HEK293T (cell line): ENCODE measurements around the gene RNF213.

Source experiments
- CTCF ChIA-PET: fragments of 350-600 bp; formaldehyde crosslinking; extraction: SDS; loops from one replicate; lab custom pipeline; 2021; ENCODE audit warnings: antibody characterized with exemption, inconsistent platforms; lab: Yijun Ruan, JAX
- POLR2A ChIA-PET: fragments of 350-600 bp; formaldehyde crosslinking; extraction: SDS; loops from one replicate; lab custom pipeline; 2020; ENCODE audit warnings: antibody characterized with exemption, inconsistent platforms; lab: Yijun Ruan, JAX
- DNase-seq: peaks from one replicate; pipeline ENCODE4 v3.0.0; 2012; ENCODE audit warnings: mixed read lengths; ENCODE audit errors: extremely low spot score
- ARNT ChIP-seq: fragments of 450-650 bp; IDR thresholded peaks from 2 replicates; pipeline ENCODE4 v1.6.1; 2017; ENCODE audit warnings: mild to moderate bottlenecking
- BHLHE40 ChIP-seq: fragments of 450-650 bp; IDR thresholded peaks from 2 replicates; pipeline ENCODE4 v1.6.1; 2016; ENCODE audit warnings: mild to moderate bottlenecking, moderate library complexity, borderline replicate concordance
- CTBP1 ChIP-seq: fragments of 450-650 bp; IDR thresholded peaks from 2 replicates; pipeline ENCODE4 v1.6.1; 2016; ENCODE audit warnings: borderline replicate concordance
- ELF4 ChIP-seq: fragments of 450-650 bp; IDR thresholded peaks from 2 replicates; pipeline ENCODE4 v1.6.1; 2017; ENCODE audit warnings: antibody characterized with exemption
- FOXA1 ChIP-seq: fragments of 450-650 bp; IDR thresholded peaks from 2 replicates; pipeline ENCODE4 v1.6.1; 2016; ENCODE audit warnings: mild to moderate bottlenecking
- FOXK2 ChIP-seq: fragments of 450-650 bp; IDR thresholded peaks from 2 replicates; pipeline ENCODE4 v1.6.1; 2016; ENCODE audit warnings: mild to moderate bottlenecking
- FOXM1 ChIP-seq: fragments of 450-650 bp; IDR thresholded peaks from 2 replicates; pipeline ENCODE4 v1.6.1; 2017; ENCODE audit warnings: mild to moderate bottlenecking, borderline replicate concordance
- HDGF ChIP-seq: fragments of 450-650 bp; IDR thresholded peaks from 2 replicates; pipeline ENCODE4 v1.6.1; 2017; ENCODE audit warnings: antibody characterized with exemption, borderline replicate concordance
- L3MBTL2 ChIP-seq: fragments of 450-650 bp; conservative IDR thresholded peaks from 2 replicates; pipeline ENCODE4 v1.6.1; 2016; ENCODE audit warnings: mild to moderate bottlenecking
- LEF1 ChIP-seq: fragments of 450-650 bp; IDR thresholded peaks from 2 replicates; pipeline ENCODE4 v1.6.1; 2017; ENCODE audit warnings: mild to moderate bottlenecking, borderline replicate concordance
- NFRKB ChIP-seq: fragments of 450-650 bp; IDR thresholded peaks from 2 replicates; pipeline ENCODE4 v1.6.1; 2016; ENCODE audit warnings: mild to moderate bottlenecking, moderate library complexity
- PKNOX1 ChIP-seq: fragments of 450-650 bp; IDR thresholded peaks from 2 replicates; pipeline ENCODE4 v1.6.1; 2016
- SP1 ChIP-seq: fragments of 450-650 bp; IDR thresholded peaks from 2 replicates; pipeline ENCODE4 v1.6.1; 2017
- SUZ12 ChIP-seq: fragments of 450-650 bp; IDR thresholded peaks from 2 replicates; pipeline ENCODE4 v1.6.1; 2016; ENCODE audit warnings: mild to moderate bottlenecking
- TARDBP ChIP-seq: fragments of 450-650 bp; IDR thresholded peaks from 2 replicates; pipeline ENCODE4 v1.6.1; 2016
- ZNF384 ChIP-seq: fragments of 450-650 bp; IDR thresholded peaks from 2 replicates; pipeline ENCODE4 v1.6.1; 2016

The RNF213 gene

GRCh38 chr17:80385046-80385445 lies 124.4 kb downstream of the RNF213 start:
- TF ChIP-seq NFRKB (no peak), ARNT (no peak), PKNOX1 (no peak), TARDBP (no peak), FOXK2 (no peak), L3MBTL2 (no peak), LEF1 (no peak), FOXM1 (no peak), BHLHE40 (no peak)
- ChIA-PET POLR2A (no interaction called here), CTCF (interaction anchor here (0.8 kb wide), 1 partner anchor 77 kb away, joined by 3 read pairs; no protein-coding TSS in a partner anchor)
- no peak for DNase-seq

GRCh38 chr17:80386341-80386740 lies 125.7 kb downstream of the RNF213 start:
- no peak for DNase-seq
- ChIA-PET CTCF (no interaction called here), POLR2A (no interaction called here)
- no peak for TF ChIP-seq FOXA1
- TF ChIP-seq BHLHE40, result no peak
- TF ChIP-seq TARDBP, result no peak
- TF ChIP-seq SUZ12, result no peak

- POLR2A ChIA-PET, result no interaction called here
- CTCF ChIA-PET, result no interaction called here
- TF ChIP-seq SP1 (no peak), SUZ12 (no peak), FOXA1 (no peak), ZNF384 (no peak), ELF4 (no peak), FOXM1 (no peak), TARDBP (no peak), FOXK2 (no peak), HDGF (no peak), LEF1 (no peak), ARNT (no peak), NFRKB (no peak), BHLHE40 (no peak), L3MBTL2 (no peak), CTBP1 (no peak), PKNOX1 (no peak)
- no peak for DNase-seq
Measured at GRCh38 chr17:80387071-80387470, 126.4 kb downstream of the RNF213 start.

GRCh38 chr17:80388175-80388574 lies 127.5 kb downstream of the RNF213 start:
- TF ChIP-seq HDGF (no peak), SP1 (no peak), LEF1 (no peak)

GRCh38 chr17:80388601-80389000 lies 127.9 kb downstream of the RNF213 start:
- DNase-seq, result no peak
- POLR2A ChIA-PET, result no interaction called here
- CTCF ChIA-PET, result no interaction called here
- TF ChIP-seq ZNF384 (no peak), SUZ12 (no peak), FOXK2 (no peak), L3MBTL2 (no peak), FOXA1 (no peak), SP1 (no peak), ELF4 (no peak), CTBP1 (no peak), LEF1 (no peak), NFRKB (no peak), PKNOX1 (no peak), FOXM1 (no peak), HDGF (no peak), ARNT (no peak), TARDBP (no peak), BHLHE40 (no peak)

More at GRCh38 chr17:80388175-80388574, 127.5 kb downstream of the RNF213 start:
- CTCF ChIA-PET, result no interaction called here
- POLR2A ChIA-PET, result interaction anchor here (0.6 kb wide), 1 partner anchor 380 kb away, joined by 3 read pairs; no protein-coding TSS in a partner anchor
- DNase-seq, result no peak

GRCh38 chr17:80389011-80389995 lies 128.7 kb downstream of the RNF213 start:
- POLR2A ChIA-PET, result no interaction called here
- no peak for DNase-seq

More at GRCh38 chr17:80389011-80389995, 128.7 kb downstream of the RNF213 start:
- CTCF ChIA-PET, result no interaction called here
- TF ChIP-seq L3MBTL2 (no peak), NFRKB (no peak), FOXM1 (no peak), ARNT (no peak), FOXK2 (no peak), BHLHE40 (no peak), TARDBP (no peak)
